Measurements from ENCODE around the gene STARD7.
A peak's percentile ranks its signal among the peaks of the same experiment; 100 is the strongest.

Gene STARD7

DNA sequence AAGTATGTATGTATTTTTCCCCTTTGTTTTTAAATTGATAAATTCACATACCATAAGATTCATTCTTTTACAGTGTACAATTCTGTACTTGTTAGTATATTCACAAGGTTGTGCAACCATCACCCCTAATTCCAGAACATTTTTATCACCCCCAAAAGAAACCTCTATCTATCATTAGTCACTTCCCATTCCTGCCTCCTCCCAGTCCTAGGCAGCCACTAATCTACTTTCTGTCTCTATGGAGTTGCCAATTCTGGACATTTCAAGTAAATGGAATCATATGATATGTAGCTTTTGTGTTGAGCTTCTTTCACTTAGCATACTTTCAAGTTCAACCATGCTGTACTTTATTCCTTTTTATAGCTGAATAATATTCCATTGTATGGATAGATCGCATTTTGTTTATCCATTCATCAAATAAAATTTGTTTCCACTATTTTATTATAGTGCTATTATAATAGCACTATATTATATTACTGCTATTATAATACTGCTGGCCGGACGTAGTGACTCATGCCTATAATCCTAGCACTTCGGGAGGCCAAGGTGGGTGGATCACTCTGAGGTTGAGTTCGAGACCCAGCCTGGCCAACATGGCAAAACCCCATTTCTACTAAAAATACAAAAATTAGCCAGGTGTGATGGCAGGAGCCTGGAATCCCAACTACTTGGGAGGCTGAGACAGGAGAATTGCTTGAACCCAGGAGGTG is 10.9 kb downstream of the STARD7 start:
- no peak for DNase-seq (ENCODE audit: low read depth in 2 of 2)

DNA sequence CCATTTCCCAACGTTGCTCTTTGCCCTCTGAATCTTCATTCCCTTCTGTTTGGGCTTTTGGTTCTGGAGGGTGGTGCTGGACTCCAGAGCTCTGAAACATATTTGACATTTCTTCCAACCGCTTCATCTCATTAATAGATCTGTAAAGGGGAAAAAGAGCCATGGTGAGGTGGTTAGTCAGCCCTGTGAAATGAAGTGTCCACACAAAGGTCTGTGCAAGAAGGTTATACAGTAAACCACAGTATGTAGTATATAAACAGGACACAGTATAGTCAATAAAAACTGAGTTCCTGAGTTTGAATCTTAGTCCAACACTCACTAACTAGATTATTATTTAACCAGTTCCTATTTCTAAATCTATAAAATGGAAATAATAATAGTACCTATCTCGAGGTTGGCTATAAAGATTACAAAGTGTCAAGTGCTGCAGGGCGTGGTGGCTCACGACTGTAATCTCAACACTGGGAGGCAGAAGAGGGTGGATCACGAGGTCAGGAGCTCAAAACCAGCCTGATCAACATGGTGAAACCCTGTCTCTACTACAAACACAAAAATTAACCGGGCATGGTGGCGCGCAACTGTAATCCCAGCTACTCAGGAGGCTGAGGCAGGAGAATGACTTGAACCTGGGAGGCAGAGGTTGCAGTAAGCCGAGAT is 13.1 kb downstream of the STARD7 start:
- DNase-seq (ENCODE audit: low read depth in 2 of 2) = no peak

DNA sequence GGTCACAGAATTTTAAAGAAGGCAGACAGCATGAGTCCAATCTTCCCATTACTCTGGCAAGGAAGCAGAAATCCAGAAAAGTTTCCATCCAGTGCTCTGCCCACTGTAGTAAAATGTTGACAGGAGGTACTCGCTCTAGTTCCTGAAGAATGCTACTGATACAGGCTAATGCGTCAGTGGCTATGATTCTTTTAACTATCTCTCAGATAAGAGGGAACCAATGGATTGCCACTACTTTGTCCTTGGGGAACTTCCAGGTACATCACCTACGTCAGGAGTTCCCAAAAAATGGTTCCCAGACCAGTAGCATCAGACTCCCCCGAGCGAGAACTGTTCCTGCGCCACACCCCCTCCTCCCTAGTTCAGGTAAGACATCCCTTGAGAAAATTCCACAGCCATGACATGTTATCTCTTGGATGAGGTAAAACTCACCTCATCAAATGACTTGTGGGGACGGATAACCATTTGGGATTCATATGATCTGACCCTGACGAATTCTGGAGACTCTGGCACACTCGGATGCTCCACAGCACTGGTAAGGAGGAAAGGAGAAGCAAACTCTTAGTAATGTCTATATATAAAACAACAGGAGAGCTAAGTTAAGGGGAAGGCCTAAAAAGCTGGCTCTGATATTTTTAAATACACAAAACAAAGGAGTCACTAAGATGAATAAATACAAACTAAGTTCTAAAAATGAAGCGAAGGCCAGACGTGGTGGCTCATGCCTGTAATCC is 16.5 kb downstream of the STARD7 start:
- no peak for DNase-seq (ENCODE audit: low read depth in 2 of 2)

DNA sequence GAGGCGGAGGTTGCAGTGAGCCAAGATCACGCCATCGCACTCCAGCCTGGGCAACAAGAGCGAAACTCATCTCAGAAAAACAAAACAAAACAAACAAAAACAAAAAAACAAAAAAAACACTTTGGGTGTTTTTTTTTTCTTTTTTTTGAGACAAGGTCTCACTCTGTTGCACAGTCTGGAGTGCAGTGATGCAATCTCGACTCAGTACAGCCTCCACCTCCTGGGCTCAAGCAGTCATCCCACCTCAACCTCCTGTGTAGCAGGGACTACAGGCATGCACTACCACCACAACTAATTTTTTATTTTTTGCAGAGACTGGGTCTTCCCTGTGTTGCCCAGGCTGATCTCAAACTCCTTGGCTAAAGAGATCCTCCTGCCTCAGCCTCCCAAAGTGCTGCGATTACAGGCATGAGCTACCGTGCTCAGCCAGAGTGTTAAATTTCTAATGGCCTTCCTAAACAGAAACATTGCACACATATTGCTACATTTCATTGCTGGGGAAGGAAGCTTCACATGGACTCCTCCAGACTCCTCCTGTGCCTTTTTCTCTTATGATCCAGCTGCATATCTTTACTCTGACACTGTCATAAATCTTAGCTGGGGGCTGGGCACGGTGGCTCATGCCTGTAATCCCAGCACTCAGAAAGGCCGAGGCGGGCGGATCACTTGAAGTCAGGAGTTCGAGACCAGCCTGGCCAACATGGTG is 19.7 kb downstream of the STARD7 start:
- no peak for DNase-seq (ENCODE audit: low read depth in 2 of 2)

DNA sequence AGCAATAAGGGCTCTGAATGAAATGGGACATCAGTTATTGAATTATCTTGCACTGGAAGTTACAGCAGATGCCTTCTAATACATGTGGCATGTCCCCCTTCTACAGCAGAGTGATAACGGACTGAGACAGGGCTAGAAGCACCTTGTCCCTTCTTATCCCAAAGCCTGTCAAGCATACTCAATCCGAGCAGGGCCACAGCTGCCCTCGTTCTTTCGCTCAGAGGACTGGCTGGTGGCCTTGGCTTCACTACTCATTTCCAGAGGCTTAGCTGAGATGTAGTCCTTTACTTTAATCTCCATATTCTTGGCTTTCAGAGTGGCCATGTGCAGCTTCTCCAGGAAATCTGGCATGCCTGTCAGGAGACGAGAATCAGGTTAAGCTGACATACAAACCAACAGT is 22.1 kb downstream of the STARD7 start:
- no peak for DNase-seq (ENCODE audit: low read depth in 2 of 2)

DNA sequence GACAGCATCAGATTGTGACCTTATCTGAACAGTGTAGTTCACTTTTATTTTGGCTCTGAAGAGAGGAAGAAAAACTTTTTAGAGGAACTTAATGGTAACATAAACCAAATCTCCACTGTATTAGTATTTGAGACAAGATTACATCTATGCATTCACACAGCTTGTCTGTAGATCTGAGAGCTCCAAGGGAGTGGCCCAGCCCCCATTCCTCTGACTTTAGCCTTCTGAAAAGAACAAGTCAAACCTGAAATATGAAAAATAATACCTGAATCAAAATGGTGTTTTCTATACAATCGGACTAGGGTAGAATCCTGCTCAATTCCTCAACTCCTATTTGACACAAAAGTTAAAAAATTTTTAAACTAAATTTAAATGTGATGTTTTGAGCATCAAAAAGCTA is 23.1 kb downstream of the STARD7 start:
- DNase-seq (ENCODE audit: low read depth in 2 of 2) = no peak

DNA sequence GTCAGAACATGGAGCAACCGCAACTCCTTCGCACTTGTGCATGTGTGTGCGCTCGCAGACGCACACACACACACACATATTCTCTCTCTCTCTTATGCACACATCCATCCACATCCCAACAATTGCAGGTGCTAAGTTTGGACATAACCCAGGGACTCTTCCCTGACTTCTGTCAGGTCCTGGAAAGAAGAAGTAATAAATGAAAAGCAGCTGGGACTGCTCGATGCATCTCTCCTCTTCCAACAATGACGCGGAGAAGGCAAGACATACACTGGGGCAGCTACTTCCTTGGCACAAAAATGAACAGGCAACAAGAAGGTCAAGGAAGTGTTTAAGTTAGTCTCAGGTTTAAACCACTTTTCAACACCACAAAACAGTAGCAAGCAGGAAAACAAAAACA is 23.6 kb downstream of the STARD7 start:
- DNase-seq (ENCODE audit: low read depth in 2 of 2) = no peak

DNA sequence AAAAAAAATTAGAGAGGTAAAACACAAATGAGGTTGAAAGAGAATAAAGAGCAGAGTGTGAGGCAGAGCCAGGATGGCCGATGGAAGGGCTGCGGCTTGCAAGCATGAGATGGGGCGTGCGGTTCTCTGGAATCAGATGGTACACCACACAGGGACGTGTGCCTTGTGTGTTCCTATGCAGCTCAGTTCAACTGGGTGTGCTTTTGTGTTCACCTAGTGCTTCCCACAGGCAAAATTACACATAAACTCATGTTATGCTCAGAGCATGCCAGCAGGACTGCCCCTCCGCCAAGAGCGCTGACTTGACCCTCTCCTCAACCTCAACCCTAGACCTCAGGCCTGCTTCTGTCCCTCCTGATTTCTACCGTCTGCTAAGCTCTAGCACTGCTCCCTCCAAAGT is 24.4 kb downstream of the STARD7 start:
- DNase-seq (ENCODE audit: low read depth in 2 of 2) = no peak

DNA sequence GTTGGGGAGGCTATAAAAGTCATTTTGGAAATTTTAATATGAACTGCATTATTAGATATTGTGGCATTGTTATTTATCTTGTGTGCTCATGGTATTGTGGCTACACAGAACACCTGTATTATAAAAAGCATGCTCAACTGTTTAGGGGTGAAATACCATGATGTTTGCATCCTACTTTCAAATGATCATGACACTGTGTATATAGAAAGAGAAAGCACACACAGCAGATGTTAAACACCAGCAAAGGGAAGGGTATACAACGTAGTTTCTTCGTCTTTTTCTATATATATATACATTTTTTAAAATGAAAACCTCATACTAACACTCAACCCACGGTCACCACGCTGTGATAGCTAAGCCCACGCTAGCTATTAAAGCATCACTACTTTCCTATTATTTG is 27.1 kb downstream of the STARD7 start:
- no peak for DNase-seq (ENCODE audit: low read depth in 2 of 2)

DNA sequence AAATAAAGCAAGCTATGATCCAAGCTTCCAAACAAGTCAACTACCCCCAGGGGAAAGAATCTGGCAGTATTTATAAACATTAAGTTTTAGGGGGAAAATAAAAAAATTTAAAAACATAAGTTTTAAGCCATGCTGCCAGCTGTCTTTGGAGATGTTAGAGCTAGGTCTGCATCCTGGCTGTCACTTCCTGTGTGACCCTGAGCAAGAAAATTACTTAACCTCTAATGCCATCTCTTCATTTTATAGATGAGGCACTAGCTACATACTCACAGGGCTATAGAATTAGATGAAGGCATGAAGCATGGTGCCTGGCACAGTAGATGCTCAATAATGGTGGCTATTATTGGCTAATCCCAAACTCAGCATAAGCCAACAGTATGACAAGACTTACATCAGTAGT is 28.1 kb downstream of the STARD7 start:
- no peak for DNase-seq (ENCODE audit: low read depth in 2 of 2)

DNA sequence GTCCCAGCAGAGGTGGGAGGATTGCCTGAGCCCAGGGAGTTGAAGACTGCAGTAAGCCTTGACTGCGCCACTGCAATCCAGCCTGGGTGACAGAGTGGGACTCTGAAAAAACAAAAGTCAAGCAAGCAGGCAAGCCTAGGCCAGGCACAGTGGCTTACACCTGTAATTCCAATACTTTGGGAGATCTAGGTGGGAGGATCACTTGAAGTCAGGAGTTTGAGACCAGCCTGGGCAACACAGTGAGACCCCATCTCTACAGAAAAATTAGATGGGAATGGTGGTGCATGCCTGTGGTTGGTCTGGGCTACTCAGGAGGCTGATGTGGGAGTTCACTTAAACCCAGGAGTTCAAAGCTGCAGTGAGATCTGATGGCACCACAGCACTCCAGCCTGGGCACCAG is 28.6 kb downstream of the STARD7 start:
- DNase-seq (ENCODE audit: low read depth in 2 of 2) = no peak

DNA sequence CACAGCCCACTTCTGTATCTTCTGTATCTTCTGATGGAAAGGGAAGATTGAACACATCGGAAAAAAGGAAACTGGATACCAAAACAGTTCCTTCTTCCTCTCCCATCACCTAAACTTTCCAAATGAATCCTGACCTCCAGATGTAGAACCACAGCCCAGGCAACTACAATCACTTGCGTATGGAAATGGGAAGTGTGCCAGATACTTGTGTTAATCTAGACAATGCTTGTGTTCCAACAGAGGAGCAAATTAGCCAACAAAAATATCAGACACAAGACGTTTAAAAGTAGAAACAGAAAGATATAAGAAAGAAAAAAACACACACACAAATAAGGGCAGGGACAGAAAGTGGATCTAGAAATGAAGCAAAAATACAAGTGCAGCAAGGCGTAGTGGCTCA is 32.0 kb downstream of the STARD7 start:
- DNase-seq (ENCODE audit: low read depth in 2 of 2) = no peak

DNA sequence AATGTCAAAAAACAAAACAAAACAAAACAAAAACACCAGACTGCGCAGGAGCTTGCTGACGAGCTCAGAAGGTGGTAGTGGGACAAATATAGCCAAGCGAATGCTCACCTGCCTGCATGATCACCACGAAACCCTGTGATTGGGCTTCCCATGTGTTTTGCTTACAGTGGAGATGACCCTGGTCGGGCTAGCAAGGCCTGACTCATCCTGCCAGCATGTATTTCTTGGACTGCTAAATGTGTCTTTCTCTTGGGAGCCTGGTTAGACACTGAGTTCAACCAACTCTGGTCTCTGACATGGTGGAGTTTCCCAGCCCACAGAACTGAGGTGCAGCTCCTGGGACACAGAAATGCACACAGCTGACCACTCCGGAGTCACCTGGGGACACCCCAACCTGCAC is 32.7 kb downstream of the STARD7 start:
- no peak for DNase-seq (ENCODE audit: low read depth in 2 of 2)

DNA sequence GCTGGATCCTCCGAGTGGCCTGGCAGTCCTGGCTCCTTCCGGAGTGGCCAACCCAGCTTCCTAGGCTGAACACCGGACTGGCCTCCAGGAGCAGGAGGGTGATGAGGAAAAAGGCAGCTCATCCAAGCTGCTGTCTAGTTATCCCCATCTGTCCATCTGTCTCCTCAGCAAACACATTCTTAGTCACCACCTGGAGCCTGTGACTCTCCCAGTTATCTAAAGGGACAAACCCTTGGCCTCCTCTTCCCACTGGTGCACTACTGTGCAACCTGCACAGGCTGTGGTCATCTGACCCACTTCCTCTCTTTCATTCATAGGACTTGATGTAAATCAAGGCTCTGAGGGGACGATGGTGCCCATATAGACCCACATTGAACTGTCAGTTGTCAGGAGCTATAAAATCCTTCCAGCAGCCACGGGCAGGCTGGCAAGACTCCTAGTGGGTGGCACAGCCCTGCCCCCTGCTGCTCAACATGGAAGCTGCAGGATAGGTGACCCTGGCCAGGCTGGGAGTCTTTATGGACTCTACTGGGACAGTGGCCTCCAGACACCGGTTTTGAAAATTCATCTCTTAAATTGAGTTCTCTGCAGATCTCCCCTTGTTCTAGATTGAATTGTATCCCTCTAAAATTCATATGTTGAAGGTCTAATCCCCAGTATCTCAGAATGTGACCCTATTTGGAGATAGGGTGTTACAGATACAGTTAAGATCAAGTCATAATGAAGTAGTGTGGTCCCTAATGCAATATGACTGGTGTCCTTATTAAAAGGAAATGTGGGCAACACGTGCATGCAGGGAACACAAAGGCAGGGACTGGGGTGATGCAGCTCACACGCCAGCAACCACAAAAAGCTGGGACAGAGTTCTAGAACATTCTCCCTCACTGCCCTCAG is 34.1 kb downstream of the STARD7 start:
- DNase-seq (ENCODE audit: low read depth in 2 of 2) = peak; percentile 79 to 81

DNA sequence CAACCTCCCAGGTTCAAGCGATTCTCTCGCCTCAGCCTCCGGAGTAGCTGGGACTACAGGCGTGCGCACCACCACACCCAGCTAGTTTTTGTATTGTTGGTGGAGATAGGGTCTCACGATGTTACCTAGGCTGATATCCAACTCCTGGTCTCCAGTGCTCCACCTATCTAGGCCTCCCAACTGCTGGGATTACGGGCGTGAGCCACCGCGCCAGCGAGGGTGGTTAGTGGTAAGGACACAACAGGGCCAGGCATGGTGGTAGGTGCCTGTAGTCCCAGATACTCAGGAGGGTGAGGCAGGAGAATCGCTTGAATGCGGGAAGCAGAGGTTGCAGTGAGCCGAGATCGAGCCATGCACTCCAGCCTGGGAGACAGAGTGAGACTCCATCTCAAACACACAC is 36.8 kb downstream of the STARD7 start:
- no peak for DNase-seq (ENCODE audit: low read depth in 2 of 2)

DNA sequence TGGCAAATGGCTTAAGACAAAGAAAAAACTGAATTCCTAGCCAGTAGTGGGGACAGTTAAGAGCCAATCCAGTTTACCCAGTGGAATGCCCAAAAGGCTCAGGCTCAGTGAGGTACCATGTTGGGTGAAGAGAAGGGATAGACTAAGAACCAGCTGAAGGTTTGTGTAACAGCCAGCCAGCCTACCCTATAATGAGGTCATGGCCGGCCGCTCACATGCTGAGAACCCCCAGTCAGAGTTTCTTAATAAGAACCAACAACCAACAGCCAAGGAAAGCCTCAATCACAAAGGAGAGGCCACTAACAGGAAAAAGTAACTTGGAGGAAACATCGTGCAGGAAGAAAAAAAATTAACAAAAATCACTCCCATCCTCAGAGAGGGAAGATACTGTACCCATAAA is 38.0 kb downstream of the STARD7 start:
- no peak for DNase-seq (ENCODE audit: low read depth in 2 of 2)

DNA sequence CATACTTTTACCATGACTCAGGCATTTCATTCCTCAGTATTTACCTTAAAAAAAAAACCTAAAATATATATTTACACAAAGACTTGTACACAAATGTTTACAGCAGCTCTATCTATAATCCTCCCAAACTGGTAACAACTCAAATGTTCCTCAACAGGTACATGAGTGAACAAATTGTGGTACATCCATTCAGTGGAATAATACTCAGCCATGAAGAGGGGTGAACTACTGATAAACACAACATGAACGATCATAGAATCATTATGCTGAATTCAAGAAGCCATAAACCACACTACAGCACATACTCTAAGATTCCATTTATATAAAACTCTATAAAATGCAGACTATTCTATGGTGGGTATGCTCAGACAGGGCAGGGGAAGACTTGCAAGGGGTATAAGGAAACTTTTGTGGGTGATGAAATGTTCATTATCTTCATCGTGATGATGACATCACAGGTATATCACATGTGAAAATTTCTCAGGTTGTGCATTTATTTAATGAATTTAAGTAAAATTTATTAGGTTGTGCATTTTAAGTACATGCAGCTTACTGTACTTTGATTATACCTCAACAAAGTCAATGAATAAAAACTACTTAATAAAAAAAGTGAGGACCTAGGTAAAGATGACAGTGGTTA is 38.6 kb downstream of the STARD7 start:
- no peak for DNase-seq (ENCODE audit: low read depth in 2 of 2)

DNA sequence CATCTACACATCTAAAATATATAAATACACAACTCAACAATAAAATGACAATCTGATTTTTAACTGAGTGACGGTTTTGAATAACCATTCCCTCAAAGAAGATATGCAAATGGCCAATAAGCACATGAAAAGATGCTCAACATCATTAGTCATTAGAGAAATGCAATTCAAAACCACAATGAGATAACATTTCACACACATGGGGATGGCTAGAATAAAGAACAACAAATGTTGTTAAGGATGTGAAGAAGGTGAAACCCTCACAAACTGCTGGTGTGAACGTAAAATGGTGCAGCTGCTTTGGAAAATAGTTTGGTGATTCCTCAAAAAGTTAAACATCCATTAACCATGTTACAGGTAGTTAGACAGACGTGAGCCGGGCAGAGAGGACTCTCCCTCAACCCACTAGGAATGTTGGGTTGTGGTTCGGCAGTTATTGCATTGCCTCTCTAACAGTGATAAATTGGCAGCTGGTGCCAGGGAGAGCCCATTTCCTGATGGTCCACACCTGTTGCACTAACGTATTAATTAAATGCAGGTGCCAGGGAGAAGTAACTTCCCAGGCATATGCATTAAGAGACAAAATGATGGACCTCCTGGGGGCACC is 41.1 kb downstream of the STARD7 start:
- DNase-seq (ENCODE audit: low read depth in 2 of 2) = no peak

DNA sequence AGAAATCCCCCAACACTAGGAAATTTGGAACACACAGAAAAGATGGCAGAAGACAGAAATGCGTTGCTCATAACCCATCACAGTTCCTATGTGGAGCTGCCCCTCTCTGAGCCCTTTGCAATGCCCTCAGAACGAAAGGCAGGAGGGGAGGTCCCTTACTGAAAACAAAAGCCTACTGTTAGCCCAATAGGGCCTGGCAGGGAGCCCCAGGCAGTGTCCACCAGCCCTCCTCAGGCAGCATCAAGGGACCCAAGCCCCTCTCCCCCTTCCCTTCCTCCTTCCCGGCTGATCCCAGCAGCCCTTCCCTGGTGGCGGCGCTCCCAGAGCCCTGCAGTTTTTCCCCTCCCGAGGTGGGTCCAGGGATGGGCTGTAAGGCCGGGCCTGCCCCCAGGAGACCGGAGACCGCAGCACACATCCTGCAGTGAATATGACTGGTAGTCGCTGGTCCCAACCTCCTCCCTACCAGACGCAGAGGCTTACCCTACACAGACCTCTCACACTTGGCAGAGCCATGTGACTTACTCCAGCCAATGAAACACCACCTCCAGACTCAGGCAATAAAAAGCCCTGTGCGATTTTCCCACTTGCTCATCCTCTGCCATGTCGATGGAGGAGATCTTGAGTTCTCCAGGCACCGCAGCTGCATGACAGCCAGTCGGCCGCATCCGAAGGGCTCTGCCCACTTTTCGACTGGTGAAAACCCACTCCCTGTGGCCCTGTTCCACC is 44.0 kb downstream of the STARD7 start:
- peak in 1 of 2 donors; percentile 47 for DNase-seq (ENCODE audit: low read depth in 2 of 2)
